ENCODE results near the gene JOSD1.

DNA sequence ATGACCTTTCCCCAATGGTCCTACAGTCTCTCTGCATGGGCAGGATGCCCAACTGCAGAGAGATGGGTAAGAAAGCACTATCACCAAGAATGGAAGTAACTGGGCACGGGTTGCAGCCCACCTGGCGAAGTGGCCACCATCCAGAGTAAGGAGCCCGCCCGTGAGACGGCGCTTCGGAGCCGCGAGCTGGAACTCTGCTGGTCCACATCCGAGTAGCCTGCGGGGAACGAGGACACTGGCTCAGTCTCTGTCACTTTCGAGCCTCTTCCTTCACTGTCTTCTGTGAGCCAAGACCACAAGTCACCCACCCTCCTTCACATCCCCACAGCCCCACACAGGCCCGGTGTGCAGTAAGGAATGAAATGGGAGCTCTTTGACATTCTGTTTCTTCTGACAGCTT lies 49.4 kb upstream of the JOSD1 start:
- no peak for TF ChIP-seq CTCF (IDR thresholded peaks at IDR 0.05; ENCODE audit: low read length)
- no peak for TF ChIP-seq EZH2phosphoT487 (IDR thresholded peaks at IDR 0.05; ENCODE audit: low read length)
- TF ChIP-seq EZH2 (optimal IDR thresholded peaks at IDR 0.05; ENCODE audit: low read depth, low read length): no peak

Data from MM.1S (cell line).